ENCODE measurements around the gene PRPF18.

PRPF18 gene

DNA sequence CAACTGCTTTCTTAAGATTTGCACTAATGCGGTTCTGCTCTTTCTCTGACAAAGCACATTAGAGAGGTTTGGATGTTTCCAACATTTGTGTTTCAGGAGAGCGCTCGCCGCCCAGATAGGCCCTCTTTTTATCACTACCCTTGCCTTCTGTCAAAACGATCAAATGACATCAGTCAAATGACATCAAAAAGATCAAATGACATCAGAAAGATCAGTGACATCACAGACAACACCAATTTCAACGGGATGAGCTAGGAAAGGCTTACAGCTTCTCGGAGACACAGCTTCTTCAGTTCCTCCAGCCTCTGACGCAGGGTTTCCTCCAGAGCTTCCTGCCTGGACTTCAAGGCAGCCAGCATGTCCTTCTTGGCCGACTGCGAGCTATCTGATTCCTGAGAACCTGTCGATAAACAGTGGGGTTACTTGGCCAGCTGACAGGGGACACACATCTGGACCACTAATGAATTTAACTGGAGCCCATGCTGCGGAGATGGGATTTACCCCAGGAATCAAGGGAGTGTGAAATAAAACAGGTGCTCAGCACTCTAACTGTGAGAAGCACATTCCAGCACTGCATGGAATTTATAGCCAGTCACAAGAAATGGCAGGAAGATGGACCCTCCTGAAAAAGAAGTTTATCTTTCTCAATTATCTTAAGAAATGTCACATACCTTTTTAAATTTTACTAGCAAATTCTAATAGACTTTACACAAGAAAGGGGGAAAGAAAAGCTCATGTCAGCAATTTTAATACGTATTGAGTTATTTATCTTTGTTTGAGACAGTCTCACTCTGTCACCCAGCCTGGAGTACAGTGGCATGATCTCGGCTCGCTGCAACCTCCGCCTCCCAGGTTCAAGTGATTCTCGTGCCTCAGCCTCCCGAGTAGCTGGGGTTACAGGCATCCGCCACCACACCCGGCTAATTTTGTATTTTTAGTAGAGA is 88.2 kb downstream of the PRPF18 start:
- Histone ChIP-seq H3K9me3 (ENCODE audit: low read length) (no peaks in the 10 kb centered on the region), H3K4me1 (ENCODE audit: insufficient read depth, low read length) (peaks cover 7% of the 10 kb centered on the region), H3K4me3 (ENCODE audit: low read depth in 1 of 2, low read length in 2 of 2) (no peak overlapping the region), H3K9ac (ENCODE audit: low read length) (no peak overlapping the region), H3K27ac (ENCODE audit: low read depth, low read length) (no peak overlapping the region), H3K36me3 (ENCODE audit: insufficient read depth, low read length) (peaks cover 29% of the 10 kb centered on the region), H3K27me3 (ENCODE audit: control insufficient read depth in 1 of 2, insufficient read depth in 2 of 2, low read length in 2 of 2) (no peaks in the 10 kb centered on the region)

DNA sequence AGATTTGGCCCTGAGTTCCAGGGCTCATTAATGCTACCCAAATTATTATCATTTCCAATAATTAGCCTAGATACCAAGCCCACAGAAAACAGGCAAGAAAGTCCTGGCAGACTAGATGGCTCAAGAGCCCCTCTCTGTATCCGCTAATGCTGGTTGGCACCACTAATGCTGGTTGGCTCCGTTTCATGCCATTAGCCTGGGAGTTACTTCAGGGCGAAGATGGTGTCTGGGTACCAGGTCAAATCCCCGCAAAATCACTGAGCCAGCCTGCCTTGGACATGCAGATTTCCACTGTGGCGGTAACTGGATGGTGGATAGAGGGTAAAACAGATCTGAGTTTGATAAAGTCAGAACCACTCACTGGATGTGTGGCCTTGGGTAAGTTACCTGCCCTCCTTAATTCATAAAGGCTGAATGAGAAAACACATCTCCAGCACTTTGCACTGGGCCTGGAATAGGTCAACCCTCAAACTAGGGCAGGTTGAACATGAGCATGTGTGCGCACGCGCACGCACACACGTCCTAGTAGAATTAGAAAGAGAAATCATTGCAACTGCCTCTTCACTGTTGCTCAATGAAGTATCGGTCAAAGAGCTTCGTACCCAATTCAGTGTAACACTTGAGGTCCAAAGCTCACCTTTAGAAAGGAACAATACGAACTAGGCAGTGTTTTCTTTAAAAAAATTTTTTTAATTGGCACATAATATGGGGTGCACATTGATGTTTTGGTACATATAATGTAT is 91.5 kb downstream of the PRPF18 start:
- Histone ChIP-seq H3K36me3 (ENCODE audit: insufficient read depth, low read length) (peaks cover 10% of the 10 kb centered on the region), H3K9ac (ENCODE audit: low read length) (no peak overlapping the region), H3K27me3 (ENCODE audit: control insufficient read depth in 1 of 2, insufficient read depth in 2 of 2, low read length in 2 of 2) (no peaks in the 10 kb centered on the region), H3K4me3 (ENCODE audit: low read depth in 1 of 2, low read length in 2 of 2) (no peak overlapping the region), H3K4me1 (ENCODE audit: insufficient read depth, low read length) (peaks cover 17% of the 10 kb centered on the region), H3K9me3 (ENCODE audit: low read length) (no peaks in the 10 kb centered on the region), H3K27ac (ENCODE audit: low read depth, low read length) (no peak overlapping the region)
